SK-N-MC (cell line): ENCODE measurements around the gene TUBA3C.

Experiments used
- EZH2 ChIP-seq: fragments of 200-600 bp; sonication (generic); IDR thresholded peaks from one replicate; pipeline ENCODE4 v1.6.1; 2017; ENCODE audit warnings: antibody characterized with exemption
- FOXP2 ChIP-seq: optimal IDR thresholded peaks from 2 replicates; pipeline ENCODE3; 2011; ENCODE audit warnings: mild to moderate bottlenecking, moderate library complexity; ENCODE audit not compliant: insufficient read depth; ENCODE audit errors: extremely low read length, control extremely low read depth
- POLR2AphosphoS5 ChIP-seq: IDR thresholded peaks from 2 replicates; pipeline ENCODE4 v1.6.1; 2012; ENCODE audit warnings: mild to moderate bottlenecking, low read depth, low read length, borderline replicate concordance

- TF ChIP-seq EZH2 (no peak), POLR2AphosphoS5 (no peak), FOXP2 (no peak)
Measured at GRCh38 chr13:19152403-19152802, 29.2 kb downstream of the TUBA3C start.
